ENCODE results near the gene NR4A1. TPM values are rescaled to one million over a fixed set of nuclear protein-coding genes. Genes with fewer than 3 reads are reported as not detected.

Gene NR4A1
- total and polyA plus RNA-seq, 2 of the 13 experiments (the other 11 are each of a cell fraction or from before 2014, with no cell fraction given), result 5.7 to 15.2 TPM

- TF ChIP-seq, protein P1, sequence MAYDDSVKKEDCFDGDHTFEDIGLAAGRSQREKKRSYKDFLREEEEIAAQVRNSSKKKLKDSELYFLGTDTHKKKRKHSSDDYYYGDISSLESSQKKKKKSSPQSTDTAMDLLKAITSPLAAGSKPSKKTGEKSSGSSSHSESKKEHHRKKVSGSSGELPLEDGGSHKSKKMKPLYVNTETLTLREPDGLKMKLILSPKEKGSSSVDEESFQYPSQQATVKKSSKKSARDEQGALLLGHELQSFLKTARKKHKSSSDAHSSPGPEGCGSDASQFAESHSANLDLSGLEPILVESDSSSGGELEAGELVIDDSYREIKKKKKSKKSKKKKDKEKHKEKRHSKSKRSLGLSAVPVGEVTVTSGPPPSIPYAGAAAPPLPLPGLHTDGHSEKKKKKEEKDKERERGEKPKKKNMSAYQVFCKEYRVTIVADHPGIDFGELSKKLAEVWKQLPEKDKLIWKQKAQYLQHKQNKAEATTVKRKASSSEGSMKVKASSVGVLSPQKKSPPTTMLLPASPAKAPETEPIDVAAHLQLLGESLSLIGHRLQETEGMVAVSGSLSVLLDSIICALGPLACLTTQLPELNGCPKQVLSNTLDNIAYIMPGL (CRISPR knock-in tag; IDR thresholded peaks at IDR 0.05; ENCODE audit: borderline replicate concordance in 1 of 2, low read depth in 1 of 2), result peak; percentile 88 to 97
- TF ChIP-seq, protein P2, sequence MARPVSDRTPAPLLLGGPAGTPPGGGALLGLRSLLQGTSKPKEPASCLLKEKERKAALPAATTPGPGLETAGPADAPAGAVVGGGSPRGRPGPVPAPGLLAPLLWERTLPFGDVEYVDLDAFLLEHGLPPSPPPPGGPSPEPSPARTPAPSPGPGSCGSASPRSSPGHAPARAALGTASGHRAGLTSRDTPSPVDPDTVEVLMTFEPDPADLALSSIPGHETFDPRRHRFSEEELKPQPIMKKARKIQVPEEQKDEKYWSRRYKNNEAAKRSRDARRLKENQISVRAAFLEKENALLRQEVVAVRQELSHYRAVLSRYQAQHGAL (CRISPR knock-in tag; IDR thresholded peaks at IDR 0.05; ENCODE audit: not compliant biosample characterization), result no peak
- TF ChIP-seq RFX1 (IDR thresholded peaks at IDR 0.05) (no peak), ISL2 (CRISPR knock-in tag; IDR thresholded peaks at IDR 0.05) (peak; percentile 73; the same call in 1 of the 2 replicates), SATB2 (CRISPR knock-in tag; IDR thresholded peaks at IDR 0.05) (no peak; the same call in 1 of the 2 replicates), HHEX (CRISPR knock-in tag; IDR thresholded peaks at IDR 0.05) (no peak), ATRX (CRISPR knock-in tag; IDR thresholded peaks at IDR 0.05; ENCODE audit: borderline replicate concordance) (no peak), ZNF124 (CRISPR knock-in tag; IDR thresholded peaks at IDR 0.05) (no peak; the same call in 1 of the 2 replicates), CENPX (CRISPR knock-in tag; IDR thresholded peaks at IDR 0.05) (no peak), NR1H2 (CRISPR knock-in tag; IDR thresholded peaks at IDR 0.05; ENCODE audit: borderline replicate concordance, low read depth) (no peak), ZNF160 (CRISPR knock-in tag; IDR thresholded peaks at IDR 0.05) (0 out of 2 replicates have a peak, but pooled peaks have one; percentile 61), CCDC6 (CRISPR knock-in tag; IDR thresholded peaks at IDR 0.05) (peak; percentile 62; the same call in 1 of the 2 replicates), FOXK2 (IDR thresholded peaks at IDR 0.05) (peak; percentile 99), ZNF12 (CRISPR knock-in tag; IDR thresholded peaks at IDR 0.05) (0 out of 2 replicates have a peak, but pooled peaks have one; percentile 34), RBFOX2 (IDR thresholded peaks at IDR 0.05; ENCODE audit: low read depth, low read length) (peak; percentile 82), PHF8 (CRISPR knock-in tag; IDR thresholded peaks at IDR 0.05) (peak; percentile 80), TCF12 (IDR thresholded peaks at IDR 0.05) (no peak), TCF12 (CRISPR knock-in tag; IDR thresholded peaks at IDR 0.05) (peak; percentile 89; the same call in 1 of the 2 replicates), SMAD1 (CRISPR knock-in tag; IDR thresholded peaks at IDR 0.05; ENCODE audit: borderline replicate concordance, low read depth) (peak; percentile 67; the same call in 1 of the 2 replicates), SMAD3 (CRISPR knock-in tag; IDR thresholded peaks at IDR 0.05) (peak; percentile 32; the same call in 1 of the 2 replicates), ZNF251 (CRISPR knock-in tag; IDR thresholded peaks at IDR 0.05) (no peak), DMAP1 (CRISPR knock-in tag; IDR thresholded peaks at IDR 0.05) (peak; percentile 77)
- TF ChIP-seq, protein P3, sequence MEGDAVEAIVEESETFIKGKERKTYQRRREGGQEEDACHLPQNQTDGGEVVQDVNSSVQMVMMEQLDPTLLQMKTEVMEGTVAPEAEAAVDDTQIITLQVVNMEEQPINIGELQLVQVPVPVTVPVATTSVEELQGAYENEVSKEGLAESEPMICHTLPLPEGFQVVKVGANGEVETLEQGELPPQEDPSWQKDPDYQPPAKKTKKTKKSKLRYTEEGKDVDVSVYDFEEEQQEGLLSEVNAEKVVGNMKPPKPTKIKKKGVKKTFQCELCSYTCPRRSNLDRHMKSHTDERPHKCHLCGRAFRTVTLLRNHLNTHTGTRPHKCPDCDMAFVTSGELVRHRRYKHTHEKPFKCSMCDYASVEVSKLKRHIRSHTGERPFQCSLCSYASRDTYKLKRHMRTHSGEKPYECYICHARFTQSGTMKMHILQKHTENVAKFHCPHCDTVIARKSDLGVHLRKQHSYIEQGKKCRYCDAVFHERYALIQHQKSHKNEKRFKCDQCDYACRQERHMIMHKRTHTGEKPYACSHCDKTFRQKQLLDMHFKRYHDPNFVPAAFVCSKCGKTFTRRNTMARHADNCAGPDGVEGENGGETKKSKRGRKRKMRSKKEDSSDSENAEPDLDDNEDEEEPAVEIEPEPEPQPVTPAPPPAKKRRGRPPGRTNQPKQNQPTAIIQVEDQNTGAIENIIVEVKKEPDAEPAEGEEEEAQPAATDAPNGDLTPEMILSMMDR (CRISPR knock-in tag; IDR thresholded peaks at IDR 0.05), result peak; percentile 93
These were observed 18.3 kb downstream of the NR4A1 start, which contains the start of gene ATG101 (continued) for GRCh38 chr12:52069327-52070184.

All from HepG2 (cell line).